Right lobe of liver (tissue), 6 donors: Measurements from ENCODE around the gene CEP70. TPM values are rescaled to one million over a fixed set of nuclear protein-coding genes. Genes with fewer than 3 reads are reported as not detected.

Experiments used
- ATAC-seq, 4 donors: fragments of 200-7000 bp; cut with Tn5 transposase; one replicate each; pipeline ENCODE4 v1.9.1; 2020; ENCODE audit warnings: mild to moderate bottlenecking in 4 of 4, moderate library complexity in 4 of 4
- DNase-seq, 3 donors: peaks; one replicate each; pipeline ENCODE4 v3.0.0-alpha.2; 2020
- H3K27ac ChIP-seq, 3 donors: fragments of 200-600 bp; one replicate each; pipeline ENCODE4 v1.8.0; 2022
- H3K27me3 ChIP-seq, 2 donors: fragments of 200-600 bp; one replicate each; pipeline ENCODE4 v1.8.0; 2022
- H3K36me3 ChIP-seq, 4 donors: fragments of 200-600 bp; sonication (generic) in 1 of 4; one replicate each; pipeline versions ENCODE4 v1.5.1 to v1.8.0; 2017 to 2022; ENCODE audit warnings: control low read depth in 1 of 4
- H3K4me1 ChIP-seq, 4 donors: fragments of 200-600 bp; sonication (generic) in 1 of 4; one replicate each; pipeline versions ENCODE4 v1.5.1 to v1.8.0; 2017 to 2022; ENCODE audit warnings: control low read depth in 1 of 4
- H3K4me3 ChIP-seq, 3 donors: fragments of 200-600 bp; one replicate each; pipeline ENCODE4 v1.8.0; 2022
- H3K9me3 ChIP-seq, 4 donors: fragments of 200-600 bp; sonication (generic) in 1 of 4; one replicate each; pipeline versions ENCODE4 v1.5.1 to v1.8.0; 2017 to 2022; ENCODE audit warnings: control low read depth in 1 of 4
- POLR2A ChIP-seq: fragments of 450-650 bp; IDR thresholded peaks from one replicate; pipeline ENCODE4 v1.6.1; 2017; ENCODE audit warnings: antibody characterized with exemption, mild to moderate bottlenecking
- WGBS: methylation state at CpG from one replicate; pipeline ENCODE4 v1.1.6; 2018; ENCODE audit warnings: low coverage, low lambda C conversion rate; ENCODE audit not compliant: insufficient coverage; ENCODE audit errors: missing lambda C conversion rate; 5-methylcytosine and 5-hydroxymethylcytosine counted together
- intact Hi-C, 2 donors: fragments of 100-400 bp; cut with DNase I; formaldehyde crosslinking; loops; one replicate each; pipeline versions ENCODE4 v1.11.2 to v1.14.1; 2022
- total RNA-seq, 6 experiments: library from RNA; depleted of rRNA in 2 of 6; stranded (reverse); fragments of >200 nt in 2 of 6; fragmentation: NEBNext Ultra II Directional in 3 of 6; extraction: Animal tissue kit (Norgen Biotek cat#: 25700) in 3 of 6; gene quantifications; one replicate each; pipeline versions ENCODE4 v1.1.0 to v1.2.4, GENCODE V29; 2016 to 2023
- TF ChIP-seq, protein P1 (sequence below), 4 donors: fragments of 200-600 bp in 3 of 4; fragments of 450-650 bp in 1 of 4; IDR thresholded peaks; one replicate each; pipeline versions ENCODE4 v1.5.1 to v1.8.0; 2016 to 2022; ENCODE audit warnings: antibody characterized with exemption in 4 of 4, mild to moderate bottlenecking in 2 of 4
- donor health status: DM: no; HTN: yes; CAD: no.
- donor health status: DM: no; HTN: no; CAD: no.
- donor health status: DM: no; HTN: no; CAD: no.
- donor health status: DM: no; HTN: yes; CAD: no.
- donor health status: DM: no; HTN: yes; CAD: no.

Gene CEP70
- total RNA-seq, 6 experiments from 2014 or later = 13.8 to 26.7 (median 21.4) TPM

DNA sequence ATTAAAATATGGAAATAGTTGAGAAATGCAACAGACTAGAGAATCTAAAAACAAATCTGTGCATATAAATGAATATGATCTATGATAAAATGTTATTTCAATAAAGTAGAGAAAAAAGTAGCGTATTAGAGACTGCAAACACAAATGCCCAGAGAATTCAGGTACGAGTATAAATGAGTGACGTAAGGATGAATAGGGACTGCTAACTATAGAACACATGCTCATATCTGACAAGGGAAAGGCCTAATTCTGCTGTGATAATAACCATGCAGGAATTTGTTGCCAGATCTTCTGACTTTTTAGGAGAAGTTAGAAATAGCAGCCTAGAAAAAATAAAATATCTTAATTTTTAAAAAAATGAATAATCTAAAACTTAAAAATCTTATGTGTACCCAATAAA, 86.5 kb downstream of the CEP70 start:
- 91% methylated on average over 3 of the region's 3 CpGs for WGBS

GRCh38 chr3:138498991-138499390, 95.1 kb downstream of the CEP70 start:
- H3K9me3 ChIP-seq = no peaks in the 10 kb centered on the region
- H3K4me3 ChIP-seq = no peak overlapping the region
- intact Hi-C loops = no loop called here
- H3K27ac ChIP-seq = no peak overlapping the region
- peaks cover 0 to 18% (median 0%) of the 10 kb centered on the region in 4 donors for H3K4me1 ChIP-seq
- no peaks in the 10 kb centered on the region for H3K27me3 ChIP-seq
- TF ChIP-seq, protein P1, sequence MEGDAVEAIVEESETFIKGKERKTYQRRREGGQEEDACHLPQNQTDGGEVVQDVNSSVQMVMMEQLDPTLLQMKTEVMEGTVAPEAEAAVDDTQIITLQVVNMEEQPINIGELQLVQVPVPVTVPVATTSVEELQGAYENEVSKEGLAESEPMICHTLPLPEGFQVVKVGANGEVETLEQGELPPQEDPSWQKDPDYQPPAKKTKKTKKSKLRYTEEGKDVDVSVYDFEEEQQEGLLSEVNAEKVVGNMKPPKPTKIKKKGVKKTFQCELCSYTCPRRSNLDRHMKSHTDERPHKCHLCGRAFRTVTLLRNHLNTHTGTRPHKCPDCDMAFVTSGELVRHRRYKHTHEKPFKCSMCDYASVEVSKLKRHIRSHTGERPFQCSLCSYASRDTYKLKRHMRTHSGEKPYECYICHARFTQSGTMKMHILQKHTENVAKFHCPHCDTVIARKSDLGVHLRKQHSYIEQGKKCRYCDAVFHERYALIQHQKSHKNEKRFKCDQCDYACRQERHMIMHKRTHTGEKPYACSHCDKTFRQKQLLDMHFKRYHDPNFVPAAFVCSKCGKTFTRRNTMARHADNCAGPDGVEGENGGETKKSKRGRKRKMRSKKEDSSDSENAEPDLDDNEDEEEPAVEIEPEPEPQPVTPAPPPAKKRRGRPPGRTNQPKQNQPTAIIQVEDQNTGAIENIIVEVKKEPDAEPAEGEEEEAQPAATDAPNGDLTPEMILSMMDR (IDR thresholded peaks at IDR 0.05) = no peak
- TF ChIP-seq POLR2A = no peak
- ATAC-seq (no peak), DNase-seq (no peak)
- H3K36me3 ChIP-seq = peaks cover 0 to 6% (median 3%) of the 10 kb centered on the region in 4 donors

More for the DNA sequence above, 86.5 kb downstream of the CEP70 start:
- no peak for ATAC-seq
- H3K4me3 ChIP-seq = no peak overlapping the region
- DNase-seq = no peak
- H3K27me3 ChIP-seq = no peaks in the 10 kb centered on the region
- H3K36me3 ChIP-seq = peaks cover 0 to 14% (median 1%) of the 10 kb centered on the region in 4 donors
- TF ChIP-seq POLR2A = no peak
- TF ChIP-seq, protein P1 (IDR thresholded peaks at IDR 0.05) = no peak
- no peak overlapping the region for H3K27ac ChIP-seq
- intact Hi-C loops = no loop called here
- no peaks in the 10 kb centered on the region for H3K4me1 ChIP-seq
- no peaks in the 10 kb centered on the region for H3K9me3 ChIP-seq

- no peaks in the 10 kb centered on the region for H3K27me3 ChIP-seq
- DNase-seq (no peak), ATAC-seq (no peak)
- intact Hi-C loops = no loop called here
- WGBS = 100% methylated on average over 1 of the region's 1 CpG
- no peak overlapping the region for H3K4me3 ChIP-seq
- no peak overlapping the region for H3K27ac ChIP-seq
- H3K4me1 ChIP-seq = peaks cover 0 to 18% (median 0%) of the 10 kb centered on the region in 4 donors
- TF ChIP-seq POLR2A = no peak
- TF ChIP-seq, protein P1 (IDR thresholded peaks at IDR 0.05) = no peak
- peaks cover 0 to 8% (median 3%) of the 10 kb centered on the region in 4 donors for H3K36me3 ChIP-seq
- H3K9me3 ChIP-seq = no peaks in the 10 kb centered on the region
These were observed 96.2 kb downstream of the CEP70 start for GRCh38 chr3:138497851-138498250.

- peaks cover 0 to 8% (median 3%) of the 10 kb centered on the region in 4 donors for H3K36me3 ChIP-seq
These were observed 97.0 kb downstream of the CEP70 start for GRCh38 chr3:138497021-138497420.

More at GRCh38 chr3:138497021-138497420, 97.0 kb downstream of the CEP70 start:
- no peak overlapping the region for H3K4me3 ChIP-seq
- no peaks in the 10 kb centered on the region for H3K9me3 ChIP-seq
- H3K27ac ChIP-seq = no peak overlapping the region
- intact Hi-C loops = no loop called here
- no peak for TF ChIP-seq POLR2A
- TF ChIP-seq, protein P1 (IDR thresholded peaks at IDR 0.05) = no peak
- H3K27me3 ChIP-seq = no peaks in the 10 kb centered on the region
- H3K4me1 ChIP-seq = peaks cover 0 to 18% (median 0%) of the 10 kb centered on the region in 4 donors
- DNase-seq (no peak), ATAC-seq (no peak)
